IMR-90 (cell line): ENCODE data around the gene KLF16. TPM values are rescaled to one million over a fixed set of nuclear protein-coding genes. Genes with fewer than 3 reads are reported as not detected.

Experiments
- ATAC-seq: fragments of 200-7000 bp; cut with Tn5 transposase; 2 replicates; pipeline ENCODE4 v1.9.1; 2020; ENCODE audit warnings: low read depth, mild to moderate bottlenecking, moderate library complexity
- BruUV-seq: library from RNA; stranded (reverse); fragments of 400-500 nt; replicated peaks from 2 replicates; lab custom pipeline; 2021; lab: Mats Ljungman, UMichigan
- CTCF ChIA-PET: fragments of 300-600 bp; formaldehyde crosslinking; extraction: SDS; loops from one replicate; lab custom pipeline; 2021; ENCODE audit warnings: antibody characterized with exemption; lab: Yijun Ruan, JAX
- POLR2A ChIA-PET: fragments of 300-600 bp; sonication (Branson Sonifier 250); formaldehyde crosslinking; loops from one replicate; lab custom pipeline; 2022; ENCODE audit warnings: antibody characterized with exemption; ENCODE audit not compliant: unreplicated experiment; lab: Charles Lee
- DNase-seq: peaks from one replicate; pipeline ENCODE4 v3.0.0; 2013
- H2AFZ ChIP-seq: replicated peaks from 2 replicates; pipeline ENCODE3; 2013; ENCODE audit warnings: low read length, mild to moderate bottlenecking; ENCODE audit not compliant: poor library complexity
- H2AK5ac ChIP-seq: 2 replicates; pipeline ENCODE4 v1.6.1; 2013; ENCODE audit warnings: low read depth, low read length, inconsistent platforms
- H2AK9ac ChIP-seq: replicated peaks from 2 replicates; pipeline ENCODE3; 2013; ENCODE audit warnings: mild to moderate bottlenecking, low read depth, low read length, moderate library complexity; ENCODE audit not compliant: poor library complexity
- H2BK120ac ChIP-seq: 2 replicates; pipeline ENCODE4 v1.6.1; 2013; ENCODE audit warnings: low read depth, low read length, inconsistent platforms
- H2BK15ac ChIP-seq: 3 replicates; pipeline ENCODE4 v1.6.1; 2013; ENCODE audit warnings: low read depth, low read length, inconsistent platforms
- H2BK20ac ChIP-seq: 2 replicates; pipeline ENCODE4 v1.6.1; 2013; ENCODE audit warnings: low read depth, mild to moderate bottlenecking, inconsistent platforms, low read length, moderate library complexity
- H2BK5ac ChIP-seq: 2 replicates; pipeline ENCODE4 v1.6.1; 2013; ENCODE audit warnings: mild to moderate bottlenecking, low read depth, low read length, inconsistent platforms; ENCODE audit not compliant: poor library complexity, severe bottlenecking
- H3K14ac ChIP-seq: replicated peaks from 2 replicates; pipeline ENCODE4 v1.6.1; 2013; ENCODE audit warnings: low read depth, low read length, inconsistent platforms
- H3K18ac ChIP-seq: 2 replicates; pipeline ENCODE4 v1.6.1; 2013; ENCODE audit warnings: low read depth, low read length, control low read depth
- H3K23ac ChIP-seq: 2 replicates; pipeline ENCODE4 v1.6.1; 2013; ENCODE audit warnings: low read depth, low read length, inconsistent platforms
- H3K27ac ChIP-seq: 2 replicates; pipeline ENCODE4 v1.5.1; 2013; ENCODE audit warnings: mild to moderate bottlenecking, control low read depth, low read length; ENCODE audit not compliant: insufficient read depth
- H3K27me3 ChIP-seq: 2 replicates; pipeline ENCODE4 v1.6.1; 2013; ENCODE audit warnings: low read length; ENCODE audit not compliant: control insufficient read depth, insufficient read depth
- H3K36me3 ChIP-seq: 2 replicates; pipeline ENCODE4 v1.6.1; 2013; ENCODE audit warnings: low read length, mixed read lengths; ENCODE audit not compliant: control insufficient read depth, insufficient read depth
- H3K4ac ChIP-seq: 2 replicates; pipeline ENCODE4 v1.6.1; 2013; ENCODE audit warnings: low read depth, low read length, inconsistent platforms
- H3K4me1 ChIP-seq: 2 replicates; pipeline ENCODE4 v1.6.1; 2013; ENCODE audit warnings: low read length, mixed read lengths; ENCODE audit not compliant: control insufficient read depth, insufficient read depth
- H3K4me2 ChIP-seq: 2 replicates; pipeline ENCODE4 v1.6.1; 2013; ENCODE audit warnings: low read depth, mild to moderate bottlenecking, control low read depth, low read length, moderate library complexity
- H3K4me3 ChIP-seq: 2 replicates; pipeline ENCODE4 v1.5.1; 2013; ENCODE audit warnings: low read depth, mild to moderate bottlenecking, control low read depth, low read length, moderate library complexity; ENCODE audit not compliant: insufficient read depth
- H3K56ac ChIP-seq: 2 replicates; pipeline ENCODE4 v1.6.1; 2013; ENCODE audit warnings: low read length, inconsistent platforms; ENCODE audit not compliant: insufficient read depth; ENCODE audit errors: extremely low read depth
- H3K79me1 ChIP-seq, 2 experiments: 2 replicates each; pipeline ENCODE4 v1.6.1; 2013; ENCODE audit warnings: low read length in 2 of 2, inconsistent platforms in 1 of 2, low read depth in 1 of 2
- H3K9ac ChIP-seq: 2 replicates; pipeline ENCODE4 v1.6.1; 2013; ENCODE audit warnings: low read depth, low read length, control low read depth
- H3K9me1 ChIP-seq: 2 replicates; pipeline ENCODE4 v1.6.1; 2013; ENCODE audit warnings: low read length, inconsistent platforms; ENCODE audit not compliant: insufficient read depth
- H3K9me3 ChIP-seq: 2 replicates; pipeline ENCODE4 v1.6.1; 2013; ENCODE audit warnings: low read length; ENCODE audit not compliant: control insufficient read depth, insufficient read depth
- H4K20me1 ChIP-seq: 2 replicates; pipeline ENCODE4 v1.6.1; 2013; ENCODE audit warnings: low read length, inconsistent platforms; ENCODE audit not compliant: insufficient read depth
- H4K5ac ChIP-seq: 2 replicates; pipeline ENCODE4 v1.6.1; 2013; ENCODE audit warnings: mild to moderate bottlenecking, low read depth, low read length, control low read depth
- H4K8ac ChIP-seq, 2 experiments: 2 replicates each; pipeline ENCODE4 v1.6.1; 2013; ENCODE audit warnings: low read depth in 2 of 2, low read length in 2 of 2, control low read depth in 1 of 2, inconsistent platforms in 1 of 2
- H4K91ac ChIP-seq: 2 replicates; pipeline ENCODE4 v1.6.1; 2013; ENCODE audit warnings: low read depth, low read length, inconsistent platforms; ENCODE audit not compliant: insufficient read depth
- CEBPB ChIP-seq: IDR thresholded peaks from 2 replicates; pipeline ENCODE4 v1.6.1; 2012; ENCODE audit warnings: low read depth, low read length, improper control_type of control experiment
- FOS ChIP-seq: fragments of 150-350 bp; IDR thresholded peaks from 2 replicates; pipeline ENCODE4 v1.6.1; 2016; ENCODE audit warnings: low read depth, low read length
- MAFK ChIP-seq: IDR thresholded peaks from 2 replicates; pipeline ENCODE4 v1.6.1; 2012; ENCODE audit warnings: low read depth, low read length, improper control_type of control experiment
- MXI1 ChIP-seq: IDR thresholded peaks from 2 replicates; pipeline ENCODE4 v1.6.1; 2012; ENCODE audit warnings: low read depth, mild to moderate bottlenecking, low read length, moderate library complexity, borderline replicate concordance
- RCOR1 ChIP-seq: IDR thresholded peaks from 2 replicates; pipeline ENCODE4 v1.6.1; 2012; ENCODE audit warnings: mild to moderate bottlenecking, low read length, improper control_type of control experiment; ENCODE audit not compliant: insufficient replicate concordance
- SMC3 ChIP-seq: fragments of 150-350 bp; IDR thresholded peaks from 2 replicates; pipeline ENCODE4 v1.6.1; 2016; ENCODE audit warnings: low read depth, mild to moderate bottlenecking, antibody characterized with exemption, low read length, moderate library complexity
- WGBS, 2 experiments: methylation state at CpG; one replicate each; pipeline versions ENCODE4 v1.1.5 to v1.1.7; 2013; ENCODE audit warnings: missing lambda C conversion rate in 2 of 2; ENCODE audit not compliant: insufficient read length in 1 of 2; ENCODE audit errors: extremely low coverage in 2 of 2; 5-methylcytosine and 5-hydroxymethylcytosine counted together
- dilution Hi-C: fragments of 300-500 bp; cut with HindIII; formaldehyde crosslinking; loops from one replicate; pipeline ENCODE4 v1.14.3; 2018; ENCODE audit warnings: low sequenced_read_pairs; ENCODE audit not compliant: unreplicated experiment
- in situ Hi-C: fragments of 300-500 bp; cut with MboI; formaldehyde crosslinking; loops from 3 replicates; pipeline ENCODE4 v1.14.3; 2019; ENCODE audit warnings: low sequenced_read_pairs, inconsistent platforms, mixed read lengths
- intact Hi-C: fragments of 100-400 bp; cut with micrococcal nuclease; formaldehyde crosslinking; loops from 2 replicates; pipeline ENCODE4 v1.10.0; 2022
- polyA plus RNA-seq, 3 experiments: library from polyadenylated mRNA; depleted of rRNA; stranded (reverse); fragments of >200 nt; gene quantifications; 2 replicates each; pipeline ENCODE4 v1.2.3, GENCODE V29; 2012; ENCODE audit warnings: low replicate concordance in 1 of 3
- total RNA-seq: library from RNA; depleted of rRNA; stranded (reverse); fragments of >200 nt; gene quantifications from 2 replicates; pipeline ENCODE4 v1.2.3, GENCODE V29; 2012
- TF ChIP-seq, protein P1 (sequence below): fragments of 150-350 bp; IDR thresholded peaks from 2 replicates; pipeline ENCODE4 v1.6.1; 2017; ENCODE audit warnings: mild to moderate bottlenecking, antibody characterized with exemption, low read length, low read depth
- TF ChIP-seq, protein P2 (sequence below): fragments of 150-350 bp; IDR thresholded peaks from 2 replicates; pipeline ENCODE4 v1.6.1; 2016; ENCODE audit warnings: low read depth, mild to moderate bottlenecking, low read length, moderate library complexity, borderline replicate concordance

The KLF16 gene
- total and polyA plus RNA-seq, 2 of the 4 experiments (the other 2 are of a cell fraction) = 0.90 to 13.1 TPM

DNA sequence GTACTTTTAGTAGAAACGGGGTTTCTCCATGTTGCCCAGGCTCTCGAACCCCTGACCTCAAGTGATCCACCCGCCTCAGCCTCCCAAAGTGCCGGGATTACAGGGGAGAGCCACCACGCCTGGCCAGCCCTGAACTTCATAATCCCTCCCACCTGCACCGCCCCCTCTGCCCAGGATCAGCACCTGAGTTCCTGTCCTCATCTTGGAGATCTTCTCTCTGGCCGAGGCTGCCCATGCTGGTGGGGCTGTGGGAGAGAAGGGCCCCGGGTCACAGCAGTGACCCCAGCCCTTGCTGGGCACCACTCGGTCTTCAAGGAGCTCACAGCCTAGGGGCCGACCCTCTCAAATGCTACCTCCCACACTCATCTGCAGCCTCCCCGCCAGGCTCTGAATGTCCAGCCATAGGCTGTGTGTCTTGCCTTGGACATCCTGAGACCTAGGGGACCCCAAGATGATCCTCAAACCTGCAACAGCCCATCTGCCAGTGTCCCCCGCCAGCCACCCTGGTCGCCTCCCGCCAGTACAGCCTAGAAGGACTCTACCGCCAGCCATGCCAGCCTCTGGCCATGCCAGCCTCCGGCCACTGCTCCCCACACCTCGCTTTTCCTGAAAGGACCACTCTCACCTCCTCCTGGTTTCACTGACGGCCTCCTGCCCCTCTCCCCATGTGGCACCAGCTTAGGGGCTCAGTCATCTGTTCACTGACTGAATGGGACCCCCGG, 52.8 kb downstream of the KLF16 start (continued):
- TF ChIP-seq RCOR1 = no peak

- Histone ChIP-seq H2BK15ac (no peak overlapping the region), H2BK5ac (no peak overlapping the region), H3K9me1 (peaks cover 4% of the 10 kb centered on the region; the same call in 1 of the 2 replicates), H3K18ac (no peak overlapping the region), H3K23ac (no peak overlapping the region), H3K36me3 (peaks cover 7% of the 10 kb centered on the region), H4K91ac (no peak overlapping the region), H3K4me3 (no peak overlapping the region), H2AK5ac (no peak overlapping the region), H2AFZ (no peak overlapping the region), H4K5ac (no peak overlapping the region), H3K4me2 (no peak overlapping the region), H2BK120ac (no peak overlapping the region), H3K4ac (no peak overlapping the region), H4K8ac (no peak overlapping the region), H3K9me3 (no peaks in the 10 kb centered on the region), H3K27ac (no peak overlapping the region), H3K79me1 (peaks cover 0 to 9% of the 10 kb centered on the region in 2 experiments; a peak in 2 of 4 replicates), H3K4me1 (peaks cover 8% of the 10 kb centered on the region), H3K27me3 (no peaks in the 10 kb centered on the region), H2BK20ac (no peak overlapping the region), H3K14ac (no peak overlapping the region), H3K56ac (no peak overlapping the region), H4K20me1 (no peaks in the 10 kb centered on the region; the same call in 1 of the 2 replicates), H3K9ac (no peak overlapping the region), H2AK9ac (no peak overlapping the region)
- BruUV-seq = no TSS peak
- POLR2A ChIA-PET = no interaction called here
- in situ Hi-C loops (no loop called here), intact Hi-C loops (no loop called here), dilution Hi-C loops (no loop called here)
- ATAC-seq = no peak
- TF ChIP-seq SMC3 (no peak), MAFK (no peak), CEBPB (no peak), MXI1 (no peak), RCOR1 (no peak), FOS (no peak)
- TF ChIP-seq, protein P1, sequence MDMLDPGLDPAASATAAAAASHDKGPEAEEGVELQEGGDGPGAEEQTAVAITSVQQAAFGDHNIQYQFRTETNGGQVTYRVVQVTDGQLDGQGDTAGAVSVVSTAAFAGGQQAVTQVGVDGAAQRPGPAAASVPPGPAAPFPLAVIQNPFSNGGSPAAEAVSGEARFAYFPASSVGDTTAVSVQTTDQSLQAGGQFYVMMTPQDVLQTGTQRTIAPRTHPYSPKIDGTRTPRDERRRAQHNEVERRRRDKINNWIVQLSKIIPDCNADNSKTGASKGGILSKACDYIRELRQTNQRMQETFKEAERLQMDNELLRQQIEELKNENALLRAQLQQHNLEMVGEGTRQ = no peak
- TF ChIP-seq, protein P2, sequence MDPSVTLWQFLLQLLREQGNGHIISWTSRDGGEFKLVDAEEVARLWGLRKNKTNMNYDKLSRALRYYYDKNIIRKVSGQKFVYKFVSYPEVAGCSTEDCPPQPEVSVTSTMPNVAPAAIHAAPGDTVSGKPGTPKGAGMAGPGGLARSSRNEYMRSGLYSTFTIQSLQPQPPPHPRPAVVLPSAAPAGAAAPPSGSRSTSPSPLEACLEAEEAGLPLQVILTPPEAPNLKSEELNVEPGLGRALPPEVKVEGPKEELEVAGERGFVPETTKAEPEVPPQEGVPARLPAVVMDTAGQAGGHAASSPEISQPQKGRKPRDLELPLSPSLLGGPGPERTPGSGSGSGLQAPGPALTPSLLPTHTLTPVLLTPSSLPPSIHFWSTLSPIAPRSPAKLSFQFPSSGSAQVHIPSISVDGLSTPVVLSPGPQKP = no peak
- no peak for DNase-seq
- no CpG with 5 or more reads among the region's 18 CpGs for WGBS, 2 experiments
- CTCF ChIA-PET = no interaction called here
These were observed 53.7 kb downstream of the KLF16 start for GRCh38 chr19:1809678-1810077.
